Kidney (tissue), 14 donors: ENCODE measurements around the gene MPDZ. TPM values are rescaled to one million over a fixed set of nuclear protein-coding genes. Genes with fewer than 3 reads are reported as not detected.

Experiments
- DNase-seq, 5 donors: peaks; one replicate each; pipeline ENCODE4 v3.0.0-alpha.2; 2013 to 2020
- FAIRE-seq: peaks from 2 replicates; lab custom pipeline; 2012; peaks lifted over from hg19 to GRCh38; lab: Jason Lieb, UNC
- H3K27ac ChIP-seq, 2 donors: one replicate each; pipeline ENCODE4 v1.7.0; 2013; ENCODE audit warnings: low read depth in 2 of 2, low read length in 2 of 2, inconsistent platforms in 1 of 2
- H3K27me3 ChIP-seq: one replicate; pipeline ENCODE4 v1.7.1; 2013; ENCODE audit warnings: low read length, inconsistent platforms; ENCODE audit not compliant: control insufficient read depth, insufficient read depth
- H3K36me3 ChIP-seq, 3 donors: one replicate each; pipeline versions ENCODE4 v1.7.0 to v1.7.1; 2013; ENCODE audit warnings: low read length in 3 of 3, control low read depth in 1 of 3, inconsistent platforms in 1 of 3; ENCODE audit not compliant: insufficient read depth in 3 of 3, control insufficient read depth in 2 of 3
- H3K4me1 ChIP-seq, 3 donors: one replicate each; pipeline versions ENCODE4 v1.7.0 to v1.7.1; 2013; ENCODE audit warnings: low read length in 3 of 3, inconsistent platforms in 1 of 3, low read depth in 1 of 3; ENCODE audit not compliant: control insufficient read depth in 2 of 3, insufficient read depth in 2 of 3
- H3K4me3 ChIP-seq, 3 donors: one replicate each; pipeline versions ENCODE4 v1.7.0 to v1.8.1; 2013; ENCODE audit warnings: low read length in 3 of 3, control low read depth in 1 of 3, inconsistent platforms in 1 of 3
- H3K9ac ChIP-seq, 3 donors: one replicate each; pipeline versions ENCODE4 v1.7.0 to v1.7.1; 2013; ENCODE audit warnings: low read length in 3 of 3, control low read depth in 1 of 3, inconsistent platforms in 1 of 3
- H3K9me3 ChIP-seq, 3 donors: one replicate each; pipeline versions ENCODE4 v1.7.0 to v1.7.1; 2013; ENCODE audit warnings: low read length in 3 of 3, control low read depth in 1 of 3, inconsistent platforms in 1 of 3; ENCODE audit not compliant: control insufficient read depth in 2 of 3, insufficient read depth in 1 of 3
- intact Hi-C: fragments of 100-400 bp; cut with DNase I; formaldehyde crosslinking; loops from one replicate; pipeline ENCODE4 v1.11.1; 2022
- polyA plus RNA-seq: library from polyadenylated mRNA; stranded (reverse); fragments of 350-450 nt; fragmentation: Illumina TruSeq; extraction: RNeasy Lipid Tissue Mini Kit (QIAGEN cat#74804); gene quantifications from one replicate; pipeline ENCODE4 v1.2.3, GENCODE V29; 2014; ENCODE audit warnings: low read depth, low replicate concordance; ENCODE audit not compliant: insufficient read depth
- total RNA-seq: library from RNA; stranded (reverse); fragmentation: NEBNext Ultra II Directional; extraction: Animal tissue kit (Norgen Biotek cat#: 25700); gene quantifications from one replicate; pipeline ENCODE4 v1.2.1, GENCODE V29; 2021
- TF ChIP-seq, protein P1 (sequence below): IDR thresholded peaks from 3 replicates; pipeline ENCODE4 v1.5.1; 2012; ENCODE audit warnings: mild to moderate bottlenecking, moderate library complexity, borderline replicate concordance; ENCODE audit not compliant: insufficient read depth; ENCODE audit errors: extremely low read depth
- donor health status: control.
- donor health status: control.
- donor health status: control.
- donor health status: control.
- donor health status: control.
- donor health status: DM: yes; HTN: yes; CAD: no.
- donor health status: Normal renal cell carcinoma (clear cell type).

MPDZ gene
- total and polyA plus RNA-seq, 2 donors from 2014 or later, result 18.5 to 25.1 TPM

DNA sequence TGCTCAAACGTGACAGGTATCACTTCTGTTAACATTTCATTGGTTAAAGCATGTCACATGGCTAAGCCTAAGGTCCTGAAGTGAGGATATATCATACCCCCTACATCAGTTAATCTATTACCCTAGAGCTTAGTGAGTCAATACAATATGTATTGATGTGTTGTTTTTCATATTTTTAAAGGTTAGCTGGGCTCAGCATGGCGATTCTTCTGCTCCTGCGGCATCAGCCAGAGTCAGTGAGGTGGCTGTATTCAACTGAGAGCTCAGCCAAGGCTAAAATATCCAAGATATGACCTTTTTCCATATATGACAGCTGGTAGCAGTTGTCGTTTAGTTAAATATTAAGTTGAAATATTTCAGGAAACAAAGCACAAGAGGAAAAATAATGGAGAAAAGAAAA is 38.5 kb upstream of the MPDZ start:
- Histone ChIP-seq H3K4me1 (no peaks in the 10 kb centered on the region), H3K27ac (no peak overlapping the region), H3K9me3 (no peaks in the 10 kb centered on the region), H3K27me3 (no peaks in the 10 kb centered on the region), H3K36me3 (no peaks in the 10 kb centered on the region), H3K9ac (no peak overlapping the region), H3K4me3 (no peak overlapping the region)
- TF ChIP-seq, protein P1, sequence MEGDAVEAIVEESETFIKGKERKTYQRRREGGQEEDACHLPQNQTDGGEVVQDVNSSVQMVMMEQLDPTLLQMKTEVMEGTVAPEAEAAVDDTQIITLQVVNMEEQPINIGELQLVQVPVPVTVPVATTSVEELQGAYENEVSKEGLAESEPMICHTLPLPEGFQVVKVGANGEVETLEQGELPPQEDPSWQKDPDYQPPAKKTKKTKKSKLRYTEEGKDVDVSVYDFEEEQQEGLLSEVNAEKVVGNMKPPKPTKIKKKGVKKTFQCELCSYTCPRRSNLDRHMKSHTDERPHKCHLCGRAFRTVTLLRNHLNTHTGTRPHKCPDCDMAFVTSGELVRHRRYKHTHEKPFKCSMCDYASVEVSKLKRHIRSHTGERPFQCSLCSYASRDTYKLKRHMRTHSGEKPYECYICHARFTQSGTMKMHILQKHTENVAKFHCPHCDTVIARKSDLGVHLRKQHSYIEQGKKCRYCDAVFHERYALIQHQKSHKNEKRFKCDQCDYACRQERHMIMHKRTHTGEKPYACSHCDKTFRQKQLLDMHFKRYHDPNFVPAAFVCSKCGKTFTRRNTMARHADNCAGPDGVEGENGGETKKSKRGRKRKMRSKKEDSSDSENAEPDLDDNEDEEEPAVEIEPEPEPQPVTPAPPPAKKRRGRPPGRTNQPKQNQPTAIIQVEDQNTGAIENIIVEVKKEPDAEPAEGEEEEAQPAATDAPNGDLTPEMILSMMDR, result no peak
- intact Hi-C loops, result no loop called here
- FAIRE-seq, result no peak
- DNase-seq, result no peak

- H3K9ac ChIP-seq, result no peak overlapping the region
- FAIRE-seq, result no peak
- H3K27ac ChIP-seq, result no peak overlapping the region
- no peak overlapping the region for H3K4me3 ChIP-seq
- no peaks in the 10 kb centered on the region for H3K27me3 ChIP-seq
- no peaks in the 10 kb centered on the region for H3K9me3 ChIP-seq
- TF ChIP-seq, protein P1, result no peak
- no peaks in the 10 kb centered on the region for H3K36me3 ChIP-seq
- intact Hi-C loops, result no loop called here
- no peak for DNase-seq
- H3K4me1 ChIP-seq, result no peaks in the 10 kb centered on the region
Measured at GRCh38 chr9:13296972-13297371, 17.5 kb upstream of the MPDZ start.

DNA sequence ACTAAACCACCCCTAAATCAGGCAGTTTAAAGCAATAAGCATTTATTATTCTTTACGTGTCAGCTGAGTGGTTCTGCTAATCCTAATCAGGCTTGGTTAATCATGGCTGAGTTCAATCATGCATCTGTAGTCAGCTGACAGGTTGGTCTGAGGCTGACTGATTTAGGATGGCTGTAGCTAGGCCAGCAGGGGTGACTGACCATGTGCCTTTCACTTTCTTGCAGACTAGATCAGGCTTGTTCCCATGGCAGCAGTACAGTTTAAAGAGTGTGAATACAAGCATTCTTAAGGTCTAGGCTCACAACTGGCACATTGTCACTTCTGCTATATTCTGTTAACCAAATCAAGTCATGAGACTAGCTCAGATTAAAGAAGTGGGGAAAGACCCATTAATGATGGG is 16.1 kb upstream of the MPDZ start:
- no peak overlapping the region for H3K4me3 ChIP-seq
- TF ChIP-seq, protein P1, result no peak
- intact Hi-C loops, result no loop called here
- H3K4me1 ChIP-seq, result no peaks in the 10 kb centered on the region
- FAIRE-seq (no peak), DNase-seq (peak in 2 of 5 donors; percentile 15 to 26)
- H3K9me3 ChIP-seq, result no peaks in the 10 kb centered on the region
- H3K9ac ChIP-seq, result no peak overlapping the region
- no peak overlapping the region for H3K27ac ChIP-seq
- H3K27me3 ChIP-seq, result no peaks in the 10 kb centered on the region
- H3K36me3 ChIP-seq, result no peaks in the 10 kb centered on the region

DNA sequence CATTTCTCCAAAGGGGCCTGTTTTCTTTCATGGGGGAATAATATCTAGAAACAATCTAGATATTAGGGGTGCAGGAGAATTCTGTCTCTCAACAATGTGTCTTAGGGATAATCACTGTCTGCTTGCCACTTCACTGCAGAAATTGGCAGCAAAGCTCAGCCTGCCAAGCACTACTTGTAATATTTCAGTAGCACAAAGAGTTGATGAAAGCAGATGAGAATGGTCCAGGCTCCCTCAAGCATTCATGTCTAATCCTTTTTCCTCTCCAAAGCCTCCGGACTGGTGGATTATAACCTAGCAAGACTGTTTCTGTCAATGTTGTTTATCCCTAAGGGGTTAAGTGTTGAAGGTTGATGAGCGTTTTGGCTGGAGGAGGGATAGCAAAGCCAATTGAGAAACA is 13.3 kb upstream of the MPDZ start:
- FAIRE-seq, result no peak
- Histone ChIP-seq H3K27me3 (no peaks in the 10 kb centered on the region), H3K9me3 (no peaks in the 10 kb centered on the region), H3K9ac (no peak overlapping the region), H3K36me3 (no peaks in the 10 kb centered on the region), H3K4me1 (no peaks in the 10 kb centered on the region), H3K27ac (no peak overlapping the region), H3K4me3 (no peak overlapping the region)
- no peak for DNase-seq
- intact Hi-C loops, result no loop called here
- TF ChIP-seq, protein P1, result no peak
